ENCODE results near the gene TPRN. TPM values are rescaled to one million over a fixed set of nuclear protein-coding genes. Genes with fewer than 3 reads are reported as not detected.

TPRN gene
- total and polyA plus RNA-seq, 9 of the 15 experiments (the other 6 are each of a cell fraction or from before 2014, with no cell fraction given): 0.31 to 31.9 (median 4.4) TPM

DNA sequence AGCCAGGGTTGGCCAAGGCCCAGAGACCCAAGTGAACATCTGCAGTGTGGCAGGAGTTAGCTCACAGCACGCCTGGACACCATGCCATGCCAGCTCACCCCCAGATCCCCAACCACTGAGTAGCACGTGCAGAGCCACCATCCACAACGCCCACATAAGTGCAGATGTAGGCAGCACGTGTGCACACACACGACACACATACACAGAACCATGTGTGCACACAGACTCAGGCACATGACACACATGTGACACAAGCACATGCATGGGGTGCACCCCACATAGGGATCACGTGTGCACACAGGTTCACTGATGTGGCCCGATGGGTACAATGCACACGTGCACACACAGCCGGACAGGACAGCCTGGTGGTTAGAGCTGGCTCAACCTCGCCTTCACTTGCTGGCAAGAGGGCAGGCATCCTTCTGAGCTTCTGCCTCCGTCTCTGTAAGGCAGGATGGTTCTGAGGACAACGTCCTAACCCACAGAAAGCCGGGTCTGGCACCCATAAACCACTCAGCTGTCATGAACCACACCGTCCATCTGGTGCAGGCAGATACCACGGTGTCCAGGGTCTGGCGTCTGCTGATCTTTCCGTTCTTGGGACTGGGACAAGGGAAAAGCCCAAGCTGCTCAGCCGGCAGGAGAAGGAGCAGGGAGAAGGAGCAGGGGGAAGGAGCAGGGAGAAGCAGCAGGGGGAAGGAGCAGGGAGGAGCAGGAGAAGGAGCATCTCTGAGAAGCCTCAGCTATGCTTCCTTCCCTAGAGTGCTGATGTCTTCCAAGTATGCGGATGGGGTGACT, 42.7 kb downstream of the TPRN start (continued):
- TF ChIP-seq, protein P1, sequence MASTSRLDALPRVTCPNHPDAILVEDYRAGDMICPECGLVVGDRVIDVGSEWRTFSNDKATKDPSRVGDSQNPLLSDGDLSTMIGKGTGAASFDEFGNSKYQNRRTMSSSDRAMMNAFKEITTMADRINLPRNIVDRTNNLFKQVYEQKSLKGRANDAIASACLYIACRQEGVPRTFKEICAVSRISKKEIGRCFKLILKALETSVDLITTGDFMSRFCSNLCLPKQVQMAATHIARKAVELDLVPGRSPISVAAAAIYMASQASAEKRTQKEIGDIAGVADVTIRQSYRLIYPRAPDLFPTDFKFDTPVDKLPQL (IDR thresholded peaks at IDR 0.05; ENCODE audit: extremely low read depth, insufficient read length): no peak
- TF ChIP-seq CUX1 (CRISPR knock-in tag; IDR thresholded peaks at IDR 0.05) (no peak), BRD4 (IDR thresholded peaks at IDR 0.05) (no peak), MLX (CRISPR knock-in tag; conservative IDR thresholded peaks at IDR 0.05) (no peak), GATA2 (CRISPR knock-in tag; IDR thresholded peaks at IDR 0.05) (peak; percentile 46; the same call in 1 of the 2 replicates), ATF7 (IDR thresholded peaks at IDR 0.05) (no peak), SMARCA4 (IDR thresholded peaks at IDR 0.05) (0 out of 2 replicates have a peak, but pooled peaks have one; percentile 33), TFE3 (CRISPR knock-in tag; IDR thresholded peaks at IDR 0.05) (peak; percentile 53), CBFB (CRISPR knock-in tag; IDR thresholded peaks at IDR 0.05) (peak; percentile 86), SUPT5H (IDR thresholded peaks at IDR 0.05) (no peak), MTA2 (IDR thresholded peaks at IDR 0.05; ENCODE audit: low read depth) (peak; percentile 51; the same call in 1 of the 2 replicates), ZBTB2 (IDR thresholded peaks at IDR 0.05) (no peak), MCM7 (IDR thresholded peaks at IDR 0.05) (no peak)
- TF ChIP-seq, protein P2, sequence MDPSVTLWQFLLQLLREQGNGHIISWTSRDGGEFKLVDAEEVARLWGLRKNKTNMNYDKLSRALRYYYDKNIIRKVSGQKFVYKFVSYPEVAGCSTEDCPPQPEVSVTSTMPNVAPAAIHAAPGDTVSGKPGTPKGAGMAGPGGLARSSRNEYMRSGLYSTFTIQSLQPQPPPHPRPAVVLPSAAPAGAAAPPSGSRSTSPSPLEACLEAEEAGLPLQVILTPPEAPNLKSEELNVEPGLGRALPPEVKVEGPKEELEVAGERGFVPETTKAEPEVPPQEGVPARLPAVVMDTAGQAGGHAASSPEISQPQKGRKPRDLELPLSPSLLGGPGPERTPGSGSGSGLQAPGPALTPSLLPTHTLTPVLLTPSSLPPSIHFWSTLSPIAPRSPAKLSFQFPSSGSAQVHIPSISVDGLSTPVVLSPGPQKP (CRISPR knock-in tag; IDR thresholded peaks at IDR 0.05): peak; percentile 52; the same call in 1 of the 2 replicates
- TF ChIP-seq, protein P3, sequence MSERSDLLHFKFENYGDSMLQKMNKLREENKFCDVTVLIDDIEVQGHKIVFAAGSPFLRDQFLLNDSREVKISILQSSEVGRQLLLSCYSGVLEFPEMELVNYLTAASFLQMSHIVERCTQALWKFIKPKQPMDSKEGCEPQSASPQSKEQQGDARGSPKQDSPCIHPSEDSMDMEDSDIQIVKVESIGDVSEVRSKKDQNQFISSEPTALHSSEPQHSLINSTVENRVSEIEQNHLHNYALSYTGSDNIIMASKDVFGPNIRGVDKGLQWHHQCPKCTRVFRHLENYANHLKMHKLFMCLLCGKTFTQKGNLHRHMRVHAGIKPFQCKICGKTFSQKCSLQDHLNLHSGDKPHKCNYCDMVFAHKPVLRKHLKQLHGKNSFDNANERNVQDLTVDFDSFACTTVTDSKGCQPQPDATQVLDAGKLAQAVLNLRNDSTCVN (CRISPR knock-in tag; IDR thresholded peaks at IDR 0.05): no peak
